HG03565 (cell line): ENCODE data around the gene GDPD5.
A peak's percentile ranks its signal among the peaks of the same experiment; 100 is the strongest.

Source experiments
- ATAC-seq: cut with Tn5 transposase; IDR thresholded peaks from one replicate; pipeline ENCODE4 v1.9.1; 2021; ENCODE audit warnings: mild to moderate bottlenecking, moderate library complexity; ENCODE audit not compliant: unreplicated experiment

Gene GDPD5

GRCh38 chr11:75536786-75537641 lies 11.3 kb upstream of the GDPD5 start:
- peak; percentile 86 for ATAC-seq

- ATAC-seq, result no peak
Observed at GRCh38 chr11:75535071-75535470, 9.3 kb upstream of the GDPD5 start.

- no peak for ATAC-seq
Observed at GRCh38 chr11:75534259-75535069, 8.7 kb upstream of the GDPD5 start.

DNA sequence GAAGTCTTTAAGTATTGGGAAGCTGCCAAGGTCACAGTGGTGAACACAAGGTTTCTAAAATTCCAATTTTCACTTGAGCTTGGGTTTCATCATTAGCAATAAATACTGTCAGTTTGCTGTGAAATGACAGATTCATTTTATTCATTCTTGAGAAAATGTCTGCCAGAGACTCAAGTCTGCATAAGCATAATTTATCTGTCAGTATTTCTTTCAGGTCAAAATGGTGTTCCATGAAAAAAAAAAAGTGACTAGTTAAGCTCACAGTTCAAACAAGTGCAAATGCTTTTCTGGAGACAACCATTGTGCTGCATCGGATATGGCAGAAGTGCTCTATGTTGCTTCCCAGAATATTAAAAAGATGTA lies 8.1 kb upstream of the GDPD5 start:
- no peak for ATAC-seq

DNA sequence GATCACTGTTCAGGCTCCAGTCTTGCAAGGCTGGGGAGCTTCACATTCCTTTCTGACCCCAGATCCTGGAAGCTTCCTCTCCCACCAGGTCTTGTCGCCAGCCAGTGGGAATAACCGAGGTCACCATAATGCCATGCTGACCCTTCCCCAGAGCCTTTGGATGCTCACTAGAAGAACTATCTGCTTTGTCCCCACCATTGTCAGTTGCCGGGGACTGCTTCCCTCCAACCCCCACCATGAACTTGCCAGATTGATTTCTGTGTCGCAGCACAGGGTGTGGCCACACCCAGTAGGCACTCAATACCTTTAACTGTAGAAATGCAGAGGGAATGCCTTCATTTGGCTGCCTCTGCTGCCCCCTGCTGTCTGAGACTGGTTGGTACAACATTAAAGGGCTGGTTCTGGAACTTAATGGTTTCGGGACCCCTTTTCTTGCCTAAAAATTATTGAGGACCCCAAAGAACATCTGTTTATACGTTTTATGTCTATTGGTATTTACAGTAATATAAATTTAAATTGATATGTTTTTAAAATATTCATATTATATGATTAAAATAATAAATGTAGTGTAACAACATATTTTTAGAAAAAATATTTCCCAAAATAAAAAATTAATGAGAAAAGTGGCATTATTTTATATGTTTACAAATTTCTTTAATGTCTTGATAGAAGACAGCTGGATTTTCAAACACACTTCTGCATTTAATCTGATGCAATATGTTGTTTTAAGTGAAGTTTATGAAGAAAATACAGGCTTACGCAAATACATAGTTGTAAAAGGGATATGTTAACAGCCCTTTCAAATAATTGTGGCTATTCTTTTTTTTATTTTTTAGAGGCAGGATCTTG lies 6.7 kb upstream of the GDPD5 start:
- no peak for ATAC-seq

- ATAC-seq, result no peak
Observed at GRCh38 chr11:75531325-75531724, 5.6 kb upstream of the GDPD5 start.

DNA sequence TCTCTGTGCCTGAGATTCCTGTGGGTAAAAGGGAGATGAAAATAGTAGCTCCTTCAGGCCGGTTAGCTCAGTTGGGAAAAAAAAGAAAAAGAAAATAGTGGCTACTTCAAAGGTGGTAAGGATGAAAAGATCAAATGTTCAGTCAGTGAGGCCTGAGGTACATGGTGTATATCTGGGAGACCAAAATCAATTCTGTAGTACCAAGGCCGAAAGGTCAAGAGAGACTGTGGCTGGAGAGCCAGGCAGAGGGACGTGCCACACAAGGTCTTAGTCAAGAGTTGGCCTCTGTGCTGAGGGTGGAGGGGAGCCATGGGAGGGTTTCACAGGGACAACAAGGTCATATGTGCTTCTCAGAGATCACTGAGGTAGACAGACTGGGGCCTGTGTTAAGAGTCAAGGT lies 4.8 kb upstream of the GDPD5 start:
- no peak for ATAC-seq

DNA sequence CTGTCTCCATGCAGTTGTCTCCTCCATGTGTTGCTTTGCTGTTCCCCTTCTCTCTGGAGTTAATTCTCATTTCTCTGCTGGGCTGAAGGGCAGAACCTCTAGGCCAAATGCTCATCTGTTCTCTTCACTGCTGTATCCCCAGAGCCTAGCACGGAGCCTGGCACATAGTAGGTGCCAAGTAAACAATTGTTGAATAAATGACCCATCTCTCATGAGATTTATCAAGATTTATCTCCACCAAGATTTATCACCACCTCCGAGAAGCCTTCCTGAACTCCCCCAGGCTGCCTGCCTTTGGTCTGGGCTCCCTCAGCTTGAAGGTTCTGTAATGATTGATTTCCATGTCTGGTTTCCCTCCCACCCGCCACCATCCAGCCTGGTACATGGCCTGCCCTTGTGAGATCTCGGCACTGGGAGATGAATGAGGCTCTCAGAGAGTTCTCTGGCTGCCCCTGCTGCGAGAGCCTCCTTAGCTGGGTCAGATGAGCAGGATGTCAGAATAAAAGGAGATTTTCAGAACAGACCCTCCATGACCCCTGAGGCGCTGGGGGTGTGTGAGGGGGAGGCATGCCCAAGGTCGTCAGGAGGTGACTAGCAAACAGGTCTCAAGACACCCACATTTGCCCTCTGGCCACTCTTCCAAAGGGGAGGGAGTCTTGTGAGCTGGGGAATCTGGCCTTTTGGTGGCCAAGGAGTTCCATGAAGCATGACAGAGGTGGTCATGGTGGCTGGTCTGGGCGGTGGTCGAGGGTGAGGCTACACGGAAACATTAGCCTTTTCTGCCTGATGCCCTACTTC lies 2.4 kb upstream of the GDPD5 start:
- ATAC-seq, result no peak

GRCh38 chr11:75527130-75527529 lies 1.4 kb upstream of the GDPD5 start:
- no peak for ATAC-seq

GRCh38 chr11:75526192-75526541 lies 426 bp upstream of the GDPD5 start:
- no peak for ATAC-seq

DNA sequence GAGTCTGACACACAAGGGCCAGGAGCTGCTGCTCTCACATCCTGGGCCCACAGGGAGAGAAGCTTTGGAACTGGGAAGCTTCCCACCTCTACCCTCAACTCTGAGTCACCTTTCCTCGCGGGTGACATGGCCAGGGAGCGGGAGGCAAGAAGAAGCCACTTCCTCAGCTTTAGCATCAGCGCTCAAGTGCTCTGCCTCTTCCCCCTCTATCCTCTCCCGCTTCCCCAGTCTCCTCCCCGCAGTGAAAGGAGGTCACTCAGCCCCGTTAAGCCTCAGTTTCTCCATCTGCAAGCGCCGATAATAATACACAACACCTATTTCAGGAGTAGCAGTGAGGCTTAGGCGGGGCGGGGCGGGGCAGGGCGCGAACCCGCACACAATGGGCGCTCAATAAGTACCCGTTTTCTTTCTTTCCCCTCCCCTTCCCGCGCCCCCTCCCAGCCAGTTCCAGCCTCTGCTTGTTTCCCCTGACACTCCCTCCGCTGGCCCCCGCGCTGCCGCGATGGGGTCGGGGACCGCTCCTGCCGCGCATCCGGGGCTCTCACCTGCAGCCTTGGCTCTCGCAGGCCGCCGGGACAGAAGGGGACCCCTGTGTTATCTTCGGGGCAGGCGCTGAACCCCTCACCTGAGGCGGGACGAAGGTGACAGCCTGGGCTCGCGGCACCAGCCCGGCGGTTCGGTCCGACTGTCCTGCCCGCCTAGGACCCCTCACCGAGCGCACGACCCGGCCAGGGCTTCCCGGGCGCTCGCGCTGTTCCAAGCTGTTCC lies 892 bp downstream of the GDPD5 start:
- peak; percentile 7 for ATAC-seq

DNA sequence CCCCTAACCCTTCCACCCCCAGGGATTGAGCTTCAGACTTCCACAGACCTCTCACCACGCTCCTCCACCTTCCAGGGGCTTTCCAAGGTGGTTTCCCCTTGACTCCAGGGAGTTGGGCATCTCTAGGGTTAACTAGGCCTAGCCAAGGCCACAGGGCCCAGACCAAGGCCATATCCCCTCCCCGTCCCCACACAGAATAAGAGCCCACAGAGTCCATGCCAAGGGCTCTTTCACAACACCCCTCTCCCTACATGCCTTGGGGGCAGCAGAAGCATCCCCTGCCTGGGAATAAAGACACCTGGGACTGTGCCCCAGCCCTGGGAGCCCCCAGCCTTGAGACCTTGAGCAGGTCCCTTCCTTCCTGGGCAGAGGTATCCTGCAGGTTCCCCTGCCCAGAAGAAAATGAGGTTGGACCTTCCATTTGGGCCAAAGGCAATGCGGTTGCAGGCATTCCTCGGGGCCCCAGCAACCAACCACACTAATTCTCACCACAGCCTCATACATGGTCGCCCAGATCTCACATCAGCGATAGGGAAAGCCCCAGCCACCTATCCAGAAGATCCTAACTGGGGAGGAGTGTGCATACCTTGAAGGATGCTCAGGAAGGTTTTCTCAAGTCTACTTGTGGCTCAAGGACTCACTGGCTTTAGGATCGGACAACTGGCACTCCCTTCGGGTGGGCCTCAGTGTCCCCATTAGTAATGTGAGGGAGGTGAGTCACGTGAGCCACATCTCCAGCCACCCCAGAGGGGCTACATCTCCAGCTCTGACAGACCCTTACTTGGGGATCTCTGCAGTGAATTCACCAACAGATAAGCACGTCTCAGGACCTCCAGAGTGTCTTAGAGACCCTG lies 1.7 kb downstream of the GDPD5 start:
- no peak for ATAC-seq

DNA sequence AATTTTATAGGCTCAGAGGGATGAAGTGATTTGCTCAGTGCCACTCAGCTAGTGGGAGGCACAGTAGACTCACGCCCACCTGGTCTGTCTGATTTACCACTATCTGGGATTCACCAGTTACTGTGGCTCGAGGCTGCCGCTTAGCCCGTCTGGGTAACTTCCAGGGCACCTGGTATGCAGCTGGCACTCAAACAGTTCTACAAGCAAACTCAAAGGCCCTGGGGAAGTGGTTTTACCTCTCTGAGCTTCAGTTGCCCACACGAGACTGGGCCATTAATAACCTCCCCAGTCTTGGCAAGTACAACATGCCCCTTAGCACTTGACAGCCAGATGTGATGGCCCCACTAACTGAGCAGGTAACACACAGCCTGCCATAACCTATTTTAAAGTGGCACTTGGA lies 2.6 kb downstream of the GDPD5 start:
- no peak for ATAC-seq

- ATAC-seq, result no peak
Observed at GRCh38 chr11:75522286-75523044, 3.3 kb downstream of the GDPD5 start.

GRCh38 chr11:75520688-75521087 lies 5.1 kb downstream of the GDPD5 start:
- ATAC-seq, result no peak

GRCh38 chr11:75518771-75519653 lies 6.7 kb downstream of the GDPD5 start:
- no peak for ATAC-seq

DNA sequence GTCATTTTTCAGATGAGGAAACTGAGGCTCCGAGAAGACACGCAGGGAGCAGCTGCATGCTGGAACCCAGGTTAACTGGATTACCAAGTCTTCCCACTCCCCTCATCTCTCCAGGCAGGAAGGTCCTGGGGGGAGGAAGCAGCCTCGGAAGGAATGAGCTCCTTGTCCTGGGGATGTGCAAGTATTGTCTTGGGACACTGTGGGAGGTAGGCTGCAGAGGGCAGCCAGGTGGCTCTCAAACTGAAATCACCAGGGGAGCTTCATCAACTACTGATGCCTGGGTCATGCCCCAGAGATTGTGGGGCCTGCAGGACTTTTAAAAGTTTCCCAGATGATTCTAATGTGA lies 7.6 kb downstream of the GDPD5 start:
- no peak for ATAC-seq
